ENCODE data around the gene LMOD1. TPM values are rescaled to one million over a fixed set of nuclear protein-coding genes. Genes with fewer than 3 reads are reported as not detected.

LMOD1 gene
- total RNA-seq, 1 donor: not detected

GRCh38 chr1:201895120-201895665, 51.2 kb downstream of the LMOD1 start:
- DNase-seq (ENCODE audit: low read depth in 2 of 3, low spot score in 2 of 3): no peak

GRCh38 chr1:201894343-201895119, 51.8 kb downstream of the LMOD1 start:
- DNase-seq (ENCODE audit: low read depth in 2 of 3, low spot score in 2 of 3): no peak

DNA sequence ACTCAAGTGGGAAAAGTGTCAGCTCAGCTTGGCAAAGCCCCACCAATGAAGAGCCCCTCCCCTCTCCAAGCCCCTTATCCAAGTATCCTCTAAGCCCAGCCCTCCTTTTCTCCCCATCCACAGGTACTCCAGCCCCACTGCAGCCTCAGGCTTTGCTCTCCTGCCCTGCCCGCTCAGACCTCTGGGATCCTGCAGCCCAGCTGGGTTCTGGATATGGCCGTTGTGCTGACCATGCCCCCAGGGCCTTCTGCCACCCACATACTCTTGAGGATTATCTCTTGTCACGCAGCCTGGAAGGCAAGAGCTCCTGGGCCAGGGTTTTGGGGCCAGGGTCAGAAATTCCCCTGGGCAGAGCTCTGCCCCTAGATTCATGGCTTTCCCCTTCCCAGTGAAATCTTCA, 52.9 kb downstream of the LMOD1 start:
- no peak for DNase-seq (ENCODE audit: low read depth in 2 of 3, low spot score in 2 of 3)

- no peak for DNase-seq (ENCODE audit: low read depth in 2 of 3, low spot score in 2 of 3)
These were observed 54.1 kb downstream of the LMOD1 start for GRCh38 chr1:201892211-201892610.

- no peak for DNase-seq (ENCODE audit: low read depth in 2 of 3, low spot score in 2 of 3)
These were observed 54.8 kb downstream of the LMOD1 start for GRCh38 chr1:201891451-201892045.

GRCh38 chr1:201890806-201891450, 55.4 kb downstream of the LMOD1 start:
- no peak for DNase-seq (ENCODE audit: low read depth in 2 of 3, low spot score in 2 of 3)

GRCh38 chr1:201890223-201890622, 56.1 kb downstream of the LMOD1 start:
- DNase-seq (ENCODE audit: low read depth in 2 of 3, low spot score in 2 of 3): no peak

GRCh38 chr1:201889090-201889968, 57.0 kb downstream of the LMOD1 start:
- no peak for DNase-seq (ENCODE audit: low read depth in 2 of 3, low spot score in 2 of 3)

DNA sequence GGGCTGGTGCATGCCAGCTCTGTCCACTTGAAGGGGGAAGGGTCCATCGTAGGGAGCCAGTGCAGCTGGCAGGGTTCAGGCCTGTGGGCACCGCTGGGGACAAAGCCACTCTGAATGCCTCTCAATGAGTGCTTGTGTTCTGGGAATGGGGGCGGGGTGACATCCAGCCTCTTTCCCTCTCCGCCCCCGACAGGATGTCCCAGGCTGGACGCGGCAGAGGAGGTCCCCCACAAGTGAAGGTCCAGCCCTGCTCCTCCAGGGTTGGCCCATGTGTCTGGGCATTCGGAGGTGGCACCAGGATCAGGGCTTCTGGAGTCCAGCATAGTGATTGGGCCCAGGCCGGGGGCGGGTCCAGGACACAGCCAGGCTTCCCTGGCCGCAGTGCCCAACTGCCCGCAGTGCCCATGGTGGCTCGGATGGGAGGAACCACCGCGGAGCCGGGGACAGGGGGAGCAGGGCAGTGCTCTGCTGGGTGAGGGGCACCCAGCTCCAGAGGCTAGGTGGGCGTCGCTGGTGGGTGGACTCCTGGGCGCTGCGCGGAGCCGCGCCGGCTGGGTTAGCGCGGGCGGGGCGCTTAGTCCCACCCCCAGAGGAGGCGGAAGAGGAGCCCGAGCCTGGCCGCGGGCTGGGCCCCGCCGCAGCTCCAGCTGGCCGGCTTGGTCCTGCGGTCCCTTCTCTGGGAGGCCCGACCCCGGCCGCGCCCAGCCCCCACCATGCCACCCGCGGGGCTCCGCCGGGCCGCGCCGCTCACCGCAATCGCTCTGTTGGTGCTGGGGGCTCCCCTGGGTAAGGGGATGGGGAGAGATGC, 57.9 kb downstream of the LMOD1 start, which contains the start of gene SHISA4:
Gene SHISA4, plus strand, starts transcription at position 617 of the 808 bp plus-strand sequence. Its CDS starts 97 bp downstream, at position 714.
- DNase-seq (ENCODE audit: low read depth in 2 of 3, low spot score in 2 of 3): peak in 1 of 3 donors; percentile 22

- no peak for DNase-seq (ENCODE audit: low read depth in 2 of 3, low spot score in 2 of 3)
These were observed 59.1 kb downstream of the LMOD1 start for GRCh38 chr1:201887116-201887866.

DNA sequence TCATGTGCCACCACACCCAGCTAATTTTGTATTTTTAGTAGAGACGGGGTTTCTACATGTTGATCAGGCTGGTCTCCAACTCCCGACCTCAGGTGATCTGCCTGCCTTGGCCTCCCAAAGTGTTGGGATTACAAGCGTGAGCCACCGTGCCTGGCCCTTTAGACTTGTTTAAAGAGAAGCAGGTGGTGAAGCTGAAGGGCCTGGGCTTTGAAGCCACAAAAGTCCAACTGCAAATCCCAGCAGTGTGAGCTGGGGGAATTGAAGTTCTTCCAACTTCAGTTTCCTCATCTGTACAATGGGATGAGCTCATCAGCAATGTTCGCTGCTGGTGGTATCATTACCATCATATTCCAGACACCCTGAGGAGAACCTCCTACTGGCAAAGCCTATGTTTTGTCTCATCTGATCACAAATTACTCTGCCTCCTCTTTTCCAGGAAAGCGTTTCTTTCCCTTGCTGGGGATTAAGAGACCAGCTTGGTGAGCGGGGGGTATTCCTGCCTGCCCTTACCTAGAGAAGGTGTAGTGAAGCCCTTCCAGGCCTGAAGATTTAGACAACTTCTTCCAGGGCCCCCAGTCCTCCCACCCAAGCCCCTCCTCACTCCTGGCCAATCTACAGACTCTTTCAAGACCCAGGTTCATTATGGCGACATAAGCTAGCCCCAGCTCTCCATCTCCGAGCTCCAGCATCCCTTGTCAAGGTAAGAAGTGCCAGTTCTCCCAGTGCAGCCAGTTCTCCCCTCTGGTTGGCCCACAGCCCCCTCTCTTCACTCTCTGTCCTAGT, 60.1 kb downstream of the LMOD1 start:
- DNase-seq (ENCODE audit: low read depth in 2 of 3, low spot score in 2 of 3): no peak

DNA sequence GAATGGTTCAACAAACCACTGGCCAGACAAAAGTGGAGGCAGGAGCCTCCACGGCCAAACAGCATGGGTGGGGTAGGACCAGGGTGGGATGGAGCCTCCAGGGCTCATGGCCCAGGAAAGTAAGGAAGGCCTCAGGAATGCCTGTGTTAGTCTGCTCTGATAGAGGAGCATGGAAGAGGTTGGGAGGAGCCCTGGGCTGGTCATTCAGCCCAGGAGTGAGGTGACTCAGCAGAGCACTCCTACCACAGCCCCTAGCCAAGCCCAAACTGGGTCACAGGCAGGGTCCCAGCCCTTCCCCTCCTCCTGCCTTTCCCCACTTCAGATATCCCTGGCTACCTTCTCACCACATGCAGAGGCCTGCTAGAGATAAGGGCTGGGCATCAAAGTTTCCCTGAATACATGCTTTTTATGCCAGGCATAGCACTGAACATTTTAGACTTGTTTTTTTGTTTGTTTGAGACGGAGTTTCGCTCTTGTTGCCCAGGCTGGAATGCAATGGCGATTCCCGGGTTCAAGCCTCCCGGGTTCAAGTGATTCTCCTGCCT, 60.7 kb downstream of the LMOD1 start:
- no peak for DNase-seq (ENCODE audit: low read depth in 2 of 3, low spot score in 2 of 3)

GRCh38 chr1:201884425-201884824, 61.9 kb downstream of the LMOD1 start:
- DNase-seq (ENCODE audit: low read depth in 2 of 3, low spot score in 2 of 3): no peak

DNA sequence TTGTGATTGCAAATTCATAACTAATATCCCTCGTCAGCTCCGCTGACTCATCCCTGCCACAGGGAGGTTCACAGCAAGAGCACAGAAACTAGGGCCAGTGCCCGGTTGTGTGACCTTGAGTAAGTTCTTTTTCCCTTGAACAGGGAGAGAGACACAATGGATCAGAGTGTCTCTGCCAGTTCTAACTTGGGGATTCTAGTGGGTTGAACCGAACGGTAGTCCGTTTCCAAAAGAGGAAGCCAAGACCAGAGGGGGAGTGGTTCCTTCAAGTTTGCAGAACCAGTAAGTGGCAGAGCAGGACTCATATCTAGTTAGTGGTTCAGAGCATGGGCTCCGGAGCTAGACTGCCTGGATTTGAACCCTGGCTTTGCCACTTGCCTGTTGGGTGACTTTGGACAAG, 62.6 kb downstream of the LMOD1 start:
- peak in 2 of 3 donors; percentile 32 to 67 for DNase-seq (ENCODE audit: low read depth in 2 of 3, low spot score in 2 of 3)

- no peak for DNase-seq (ENCODE audit: low read depth in 2 of 3, low spot score in 2 of 3)
These were observed 63.1 kb downstream of the LMOD1 start for GRCh38 chr1:201883266-201883665.

DNA sequence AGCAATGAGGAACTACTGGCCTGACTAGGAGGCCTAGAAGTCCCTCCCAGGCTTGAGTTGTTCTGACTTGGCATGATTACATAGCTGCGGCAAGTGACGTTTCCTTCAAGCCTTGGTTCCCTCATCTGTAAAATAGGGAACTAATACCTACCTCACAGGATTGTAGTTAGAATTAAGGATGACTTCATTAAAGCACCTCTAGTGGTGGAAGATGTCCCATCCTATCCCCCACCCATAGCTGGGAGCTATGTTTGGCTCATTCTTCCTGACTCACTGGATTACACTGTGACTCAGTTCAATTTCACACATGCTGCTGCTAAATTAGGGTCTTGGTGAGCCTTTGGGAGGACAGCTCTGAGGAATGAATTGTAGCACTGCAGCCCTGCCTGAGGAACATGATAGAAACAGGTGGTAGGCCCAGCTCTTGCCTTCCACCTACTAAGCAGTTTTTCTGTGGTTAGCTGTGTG, 63.6 kb downstream of the LMOD1 start:
- peak in 2 of 3 donors; percentile 81 to 92 for DNase-seq (ENCODE audit: low read depth in 2 of 3, low spot score in 2 of 3)

- DNase-seq (ENCODE audit: low read depth in 2 of 3, low spot score in 2 of 3): no peak
These were observed 64.7 kb downstream of the LMOD1 start for GRCh38 chr1:201881617-201882016.

All from hematopoietic multipotent progenitor cell (in vitro differentiated cells).